HCT116 (cell line): ENCODE measurements around the gene ARF5. TPM values are rescaled to one million over a fixed set of nuclear protein-coding genes. Genes with fewer than 3 reads are reported as not detected.

Experiments used
- ATAC-seq: fragments of 200-7000 bp; cut with Tn5 transposase; 2 replicates; pipeline ENCODE4 v1.9.1; 2020; ENCODE audit warnings: mild to moderate bottlenecking, moderate library complexity
- BruUV-seq: library from RNA; stranded (reverse); fragments of 400-500 nt; replicated peaks from 2 replicates; lab custom pipeline; 2021; lab: Mats Ljungman, UMichigan
- CTCF ChIA-PET: fragments of 300-600 bp; sonication (Branson Sonifier 250); formaldehyde crosslinking; loops from one replicate; lab custom pipeline; 2021; ENCODE audit warnings: antibody characterized with exemption; lab: Charles Lee
- POLR2A ChIA-PET: fragments of 300-600, 350-600 bp; sonication (Branson Sonifier 250); formaldehyde crosslinking; loops from one replicate; lab custom pipeline; 2021; ENCODE audit warnings: antibody characterized with exemption; lab: Charles Lee
- RAD21 ChIA-PET, 2 experiments: fragments of 300-600 bp; sonication (Branson Sonifier 250); formaldehyde crosslinking; loops; one replicate each; lab custom pipeline; 2023; ENCODE audit warnings: low total read pairs in 2 of 2; ENCODE audit not compliant: uncharacterized antibody in 2 of 2, unreplicated experiment in 2 of 2, low non-redundant PET in 1 of 2; lab: Charles Lee
- DNase-seq: peaks from one replicate; pipeline ENCODE4 v3.0.0-alpha.2; 2010; ENCODE audit warnings: low read depth, low spot score
- H2AFZ ChIP-seq: fragments of 200-600 bp; shearing (Covaris generic), sonication (generic); 2 replicates; pipeline ENCODE4 v1.6.1; 2017; ENCODE audit warnings: low read depth, mixed run types, mixed read lengths, antibody characterized with exemption, low read length; ENCODE audit not compliant: poor library complexity, severe bottlenecking
- H3K27ac ChIP-seq: 2 replicates; pipeline ENCODE4 v1.5.1; 2012; ENCODE audit warnings: low read depth, low read length
- H3K27me3 ChIP-seq: fragments of 200-600 bp; sonication (generic); 2 replicates; pipeline ENCODE4 v1.6.1; 2016; ENCODE audit warnings: mixed run types, low read length, mixed read lengths; ENCODE audit not compliant: insufficient read depth
- H3K36me3 ChIP-seq, 2 experiments: fragments of 200-500 bp in 1 of 2; fragments of 200-600 bp in 1 of 2; sonication (Bioruptor generic) in 1 of 2; sonication (generic) in 1 of 2; 2 replicates each; pipeline versions ENCODE4 v1.5.1 to v1.6.1; 2014 to 2016; ENCODE audit warnings: low read length in 2 of 2, inconsistent platforms in 1 of 2, mixed read lengths in 1 of 2, mixed run types in 1 of 2; ENCODE audit not compliant: insufficient read depth in 2 of 2, control insufficient read depth in 1 of 2
- H3K4me1 ChIP-seq, 2 experiments: fragments of 200-600 bp in 1 of 2; sonication (generic) in 1 of 2; 2 replicates each; pipeline versions ENCODE4 v1.5.1 to v1.6.1; 2012 to 2017; ENCODE audit warnings: low read length in 2 of 2, inconsistent platforms in 1 of 2, mild to moderate bottlenecking in 1 of 2, mixed read lengths in 1 of 2, mixed run types in 1 of 2, moderate library complexity in 1 of 2; ENCODE audit not compliant: insufficient read depth in 2 of 2, control insufficient read depth in 1 of 2
- H3K4me2 ChIP-seq: fragments of 200-600 bp; sonication (generic); 2 replicates; pipeline ENCODE4 v1.6.1; 2017; ENCODE audit warnings: mixed run types, low read length, mixed read lengths
- H3K4me3 ChIP-seq, 2 experiments: fragments of 200-600 bp in 1 of 2; sonication (generic) in 1 of 2; replicated peaks in 1 of 2; 2 replicates each; pipeline ENCODE4 v1.5.1; 2011 to 2016; ENCODE audit warnings: low read length in 2 of 2, control low read depth in 1 of 2, low read depth in 1 of 2, mild to moderate bottlenecking in 1 of 2, mixed read lengths in 1 of 2, mixed run types in 1 of 2
- H3K79me2 ChIP-seq: fragments of 200-600 bp; sonication (generic); 2 replicates; pipeline ENCODE4 v1.6.1; 2017; ENCODE audit warnings: mild to moderate bottlenecking, mixed run types, low read length, moderate library complexity, mixed read lengths; ENCODE audit not compliant: insufficient read depth
- H3K9ac ChIP-seq: fragments of 200-600 bp; sonication (generic); 2 replicates; pipeline ENCODE4 v1.6.1; 2016; ENCODE audit warnings: low read length, mixed read lengths
- H3K9me2 ChIP-seq: fragments of 200-600 bp; sonication (generic), shearing (Covaris generic); 2 replicates; pipeline ENCODE4 v1.6.1; 2017; ENCODE audit warnings: mixed run types, mild to moderate bottlenecking, moderate library complexity; ENCODE audit not compliant: insufficient read depth
- H3K9me3 ChIP-seq, 2 experiments: fragments of 200-500 bp in 1 of 2; fragments of 200-600 bp in 1 of 2; sonication (Bioruptor generic) in 1 of 2; sonication (generic) in 1 of 2; 2 replicates each; pipeline ENCODE4 v1.6.1; 2014 to 2017; ENCODE audit warnings: low read length in 2 of 2, mixed read lengths in 2 of 2, inconsistent platforms in 1 of 2, low read depth in 1 of 2, mild to moderate bottlenecking in 1 of 2, mixed run types in 1 of 2, moderate library complexity in 1 of 2; ENCODE audit not compliant: control insufficient read depth in 1 of 2, insufficient read depth in 1 of 2
- H4K20me1 ChIP-seq: fragments of 200-600 bp; sonication (generic), shearing (Covaris generic); 2 replicates; pipeline ENCODE4 v1.6.1; 2017; ENCODE audit warnings: mixed run types, mild to moderate bottlenecking, moderate library complexity; ENCODE audit not compliant: insufficient read depth
- ATF3 ChIP-seq: IDR thresholded peaks from 2 replicates; pipeline ENCODE4 v1.6.1; 2012
- CBX3 ChIP-seq: IDR thresholded peaks from 2 replicates; pipeline ENCODE4 v1.6.1; 2012; ENCODE audit warnings: low read depth
- CTCF ChIP-seq, 3 experiments: fragments of 200-600 bp in 1 of 3; sonication (generic) in 1 of 3; IDR thresholded peaks in 2 of 3; conservative IDR thresholded peaks in 1 of 3; 2 replicates each; pipeline ENCODE4 v1.5.1; 2012 to 2017; ENCODE audit warnings: low read depth in 2 of 3, low read length in 2 of 3, antibody characterized with exemption in 1 of 3, borderline replicate concordance in 1 of 3, control low read depth in 1 of 3, mild to moderate bottlenecking in 1 of 3, mixed read lengths in 1 of 3, mixed run types in 1 of 3, moderate library complexity in 1 of 3; ENCODE audit not compliant: insufficient read depth in 1 of 3
- ELF1 ChIP-seq: IDR thresholded peaks from 2 replicates; pipeline ENCODE4 v1.6.1; 2012; ENCODE audit warnings: low read depth, borderline replicate concordance
- EZH2 ChIP-seq: fragments of 200-600 bp; sonication (generic); IDR thresholded peaks from 2 replicates; pipeline ENCODE4 v1.6.1; 2017; ENCODE audit warnings: antibody characterized with exemption, mixed run types
- FOSL1 ChIP-seq: IDR thresholded peaks from 2 replicates; pipeline ENCODE4 v1.6.1; 2012; ENCODE audit warnings: low read depth
- POLR2A ChIP-seq: IDR thresholded peaks from 2 replicates; pipeline ENCODE4 v1.7.0; 2011; ENCODE audit warnings: borderline replicate concordance; ENCODE audit not compliant: insufficient read depth, insufficient read length; ENCODE audit errors: extremely low read depth
- POLR2AphosphoS5 ChIP-seq: IDR thresholded peaks from 2 replicates; pipeline ENCODE4 v1.6.1; 2011; ENCODE audit warnings: mild to moderate bottlenecking, low read depth, low read length, moderate library complexity
- RAD21 ChIP-seq: IDR thresholded peaks from 2 replicates; pipeline ENCODE4 v1.6.1; 2012; ENCODE audit warnings: low read depth, mild to moderate bottlenecking
- SIN3A ChIP-seq: IDR thresholded peaks from 2 replicates; pipeline ENCODE4 v1.6.1; 2012; ENCODE audit warnings: low read depth
- SRF ChIP-seq: IDR thresholded peaks from 2 replicates; pipeline ENCODE4 v1.6.1; 2012; ENCODE audit warnings: low read depth
- YY1 ChIP-seq: IDR thresholded peaks from 2 replicates; pipeline ENCODE4 v1.6.1; 2011; ENCODE audit warnings: low read length, low read depth, moderate library complexity, mild to moderate bottlenecking; ENCODE audit not compliant: insufficient replicate concordance; ENCODE audit errors: extremely low read depth
- ZFX ChIP-seq: fragments of 450-650 bp; IDR thresholded peaks from 2 replicates; pipeline ENCODE4 v1.6.1; 2017
- ZNF274 ChIP-seq: fragments of 200-500 bp; sonication (Bioruptor generic); IDR thresholded peaks from 2 replicates; pipeline ENCODE4 v1.6.1; 2014; ENCODE audit warnings: mild to moderate bottlenecking, low read depth, low read length, inconsistent platforms
- intact Hi-C: fragments of 100-400 bp; cut with micrococcal nuclease; formaldehyde crosslinking; loops from 2 replicates; pipeline ENCODE4 v1.10.0; 2022
- total RNA-seq: library from RNA; stranded (reverse); gene quantifications from one replicate; pipeline ENCODE4 v1.2.1, GENCODE V29; 2021; ENCODE audit not compliant: unreplicated experiment
- TF ChIP-seq, protein P1 (sequence below): IDR thresholded peaks from 2 replicates; pipeline ENCODE4 v1.6.1; 2011; ENCODE audit warnings: mild to moderate bottlenecking, low read length, moderate library complexity; ENCODE audit not compliant: insufficient replicate concordance; ENCODE audit errors: extremely low read depth

ARF5 gene
- total RNA-seq, 1 experiment from 2014 or later = 204 TPM

GRCh38 chr7:127546313-127546712 is 41.9 kb upstream of the ARF5 start:
- ChIA-PET CTCF (no interaction called here), POLR2A (no interaction called here)
- no peaks in the 10 kb centered on the region for H3K9me2 ChIP-seq

DNA sequence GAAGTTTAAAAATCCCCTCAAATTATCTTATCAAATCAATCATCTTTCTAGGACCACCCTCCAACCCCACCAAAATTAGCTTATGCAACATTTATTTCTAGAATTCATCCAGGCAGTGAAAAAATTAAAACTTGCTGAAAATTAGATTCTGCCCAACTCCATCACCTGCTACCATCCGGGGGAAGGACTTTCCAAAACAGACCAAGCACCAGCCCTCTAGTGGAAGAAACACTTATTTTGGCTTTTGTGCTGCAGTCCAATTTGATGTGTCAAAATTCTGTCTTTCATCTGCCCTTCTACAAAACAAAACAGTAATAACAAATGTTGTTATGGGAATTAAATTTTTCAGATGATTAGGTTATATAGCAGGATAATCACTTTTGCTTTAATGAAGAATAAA is 38.0 kb upstream of the ARF5 start:
- H3K27me3 ChIP-seq = 0 out of 2 replicates have a peak, but pooled peaks cover 4% of the 10 kb centered on the region
- no peaks in the 10 kb centered on the region for H3K9me2 ChIP-seq
- intact Hi-C loops = no loop called here
- no peaks in the 10 kb centered on the region for H3K4me1 ChIP-seq
- no peaks in the 10 kb centered on the region for H3K36me3 ChIP-seq
- TF ChIP-seq CTCF (IDR thresholded peaks at IDR 0.05 in 2 of 3, conservative IDR thresholded peaks at IDR 0.05 in 1 of 3; ENCODE audit: borderline replicate concordance in 1 of 3, insufficient read depth in 1 of 3, low read depth in 2 of 3, low read length in 2 of 3) = peak in 2 of 3 experiments; percentile 43 to 58; a peak in 4 of 6 replicates
- no peak for TF ChIP-seq POLR2A
- TF ChIP-seq, protein P1, sequence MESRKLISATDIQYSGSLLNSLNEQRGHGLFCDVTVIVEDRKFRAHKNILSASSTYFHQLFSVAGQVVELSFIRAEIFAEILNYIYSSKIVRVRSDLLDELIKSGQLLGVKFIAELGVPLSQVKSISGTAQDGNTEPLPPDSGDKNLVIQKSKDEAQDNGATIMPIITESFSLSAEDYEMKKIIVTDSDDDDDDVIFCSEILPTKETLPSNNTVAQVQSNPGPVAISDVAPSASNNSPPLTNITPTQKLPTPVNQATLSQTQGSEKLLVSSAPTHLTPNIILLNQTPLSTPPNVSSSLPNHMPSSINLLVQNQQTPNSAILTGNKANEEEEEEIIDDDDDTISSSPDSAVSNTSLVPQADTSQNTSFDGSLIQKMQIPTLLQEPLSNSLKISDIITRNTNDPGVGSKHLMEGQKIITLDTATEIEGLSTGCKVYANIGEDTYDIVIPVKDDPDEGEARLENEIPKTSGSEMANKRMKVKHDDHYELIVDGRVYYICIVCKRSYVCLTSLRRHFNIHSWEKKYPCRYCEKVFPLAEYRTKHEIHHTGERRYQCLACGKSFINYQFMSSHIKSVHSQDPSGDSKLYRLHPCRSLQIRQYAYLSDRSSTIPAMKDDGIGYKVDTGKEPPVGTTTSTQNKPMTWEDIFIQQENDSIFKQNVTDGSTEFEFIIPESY = no peak
- no peak for TF ChIP-seq POLR2AphosphoS5
- TF ChIP-seq CBX3 = no peak
- TF ChIP-seq ATF3 = no peak
- TF ChIP-seq, all 23 proteins: peak for 1
- BruUV-seq = no TSS peak
- Histone ChIP-seq H3K9ac (no peak overlapping the region), H3K79me2 (no peaks in the 10 kb centered on the region), H3K27ac (no peak overlapping the region), H3K4me2 (no peak overlapping the region), H3K4me3 (no peak overlapping the region), H3K9me3 (peaks cover 0 to 7% of the 10 kb centered on the region in 2 experiments; a peak in 2 of 4 replicates), H4K20me1 (no peaks in the 10 kb centered on the region), H2AFZ (no peak overlapping the region)
- ChIA-PET CTCF (no interaction called here), POLR2A (no interaction called here), RAD21 (no interaction called here)
- DNase-seq (no peak), ATAC-seq (0 out of 2 replicates have a peak, but pooled peaks have one; percentile 49)

More at GRCh38 chr7:127546313-127546712, 41.9 kb upstream of the ARF5 start:
- no peak overlapping the region for H3K9ac ChIP-seq
- no peak overlapping the region for H3K27ac ChIP-seq
- ATAC-seq (no peak), DNase-seq (no peak)
- RAD21 ChIA-PET = no interaction called here
- no peak overlapping the region for H3K4me2 ChIP-seq
- H3K9me3 ChIP-seq = peaks cover 0 to 7% of the 10 kb centered on the region in 2 experiments; a peak in 2 of 4 replicates
- no TSS peak for BruUV-seq
- no peak overlapping the region for H3K4me3 ChIP-seq
- H3K4me1 ChIP-seq = no peaks in the 10 kb centered on the region
- intact Hi-C loops = no loop called here
- no peaks in the 10 kb centered on the region for H3K27me3 ChIP-seq
- no peaks in the 10 kb centered on the region for H4K20me1 ChIP-seq
- H3K36me3 ChIP-seq = no peaks in the 10 kb centered on the region
- H3K79me2 ChIP-seq = no peaks in the 10 kb centered on the region
- no peak overlapping the region for H2AFZ ChIP-seq
- TF ChIP-seq YY1 (no peak), FOSL1 (no peak), SRF (no peak), POLR2AphosphoS5 (no peak), EZH2 (no peak), ZFX (no peak), ZNF274 (no peak), ELF1 (no peak), RAD21 (no peak), SIN3A (no peak)
- TF ChIP-seq, protein P1 = no peak
